Measurements from ENCODE around the gene DLGAP1.
"Not testable (repeated sequence)": the region's sequence is repeated elsewhere in the genome, so short reads cannot be mapped to it uniquely, and the experiment has no call there.

Gene DLGAP1

GRCh38 chr18:4384932-4385331 lies 70.2 kb downstream of the DLGAP1 start:
- no peak for DNase-seq

DNA sequence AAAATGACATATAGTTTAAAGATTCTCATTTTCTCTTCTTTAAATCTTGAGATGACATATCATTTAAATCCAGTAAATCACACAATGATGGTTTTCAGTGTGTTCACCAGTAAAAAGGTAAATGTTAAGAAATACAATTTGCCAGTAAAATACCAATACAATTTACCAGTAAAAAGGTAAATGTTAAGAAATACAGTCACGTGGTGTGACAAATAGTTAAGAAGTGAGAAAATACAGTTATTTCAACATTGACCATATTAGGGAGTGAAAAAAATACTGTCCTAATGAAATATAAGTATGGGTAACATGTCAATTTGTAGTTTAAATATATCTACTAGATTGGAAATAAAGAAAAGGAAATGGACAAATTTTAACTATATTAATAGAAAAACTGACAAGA lies 80.5 kb downstream of the DLGAP1 start:
- DNase-seq, result no peak

DNA sequence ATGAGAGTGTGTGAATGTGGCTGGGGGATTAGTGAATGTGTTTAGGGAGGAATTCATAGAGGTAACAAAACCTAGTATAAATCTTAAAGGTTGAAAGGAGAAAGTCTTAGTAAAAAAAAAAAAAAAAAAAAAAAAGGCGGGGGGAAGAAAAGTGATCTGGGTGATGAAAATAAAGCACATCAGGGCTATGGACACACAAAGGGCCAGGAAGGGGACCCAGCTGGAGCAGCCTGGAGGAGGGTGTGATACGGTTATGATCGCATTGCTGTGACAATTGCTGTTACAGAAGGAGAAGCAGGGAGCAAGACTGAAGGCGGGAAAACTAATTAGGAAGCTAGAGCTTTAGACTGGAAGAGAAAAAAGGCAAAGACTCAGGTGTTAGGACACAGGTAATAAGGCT lies 85.4 kb downstream of the DLGAP1 start:
- DNase-seq, result no peak

- no peak for DNase-seq
These were observed 94.8 kb downstream of the DLGAP1 start for GRCh38 chr18:4360221-4360715.

DNA sequence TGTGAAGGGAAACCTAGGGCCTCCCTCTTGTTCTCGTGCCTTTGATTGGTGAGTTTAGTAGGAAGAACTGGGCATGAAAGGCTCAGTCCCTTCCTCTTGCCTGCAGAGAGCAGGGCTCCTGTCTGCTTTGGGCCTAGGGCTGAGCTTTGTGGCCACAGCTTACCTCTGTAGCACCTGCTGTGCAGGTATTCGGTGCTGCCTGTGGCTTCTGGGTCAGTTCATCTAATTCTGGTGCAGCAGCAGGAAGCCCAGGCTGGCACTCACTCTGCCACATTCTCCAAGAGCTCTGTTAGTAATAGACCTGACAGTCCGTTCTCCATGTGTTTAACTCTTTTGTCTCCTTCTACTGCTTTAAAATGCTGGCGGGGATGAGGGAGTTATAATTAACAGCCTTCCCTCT lies 96.5 kb downstream of the DLGAP1 start:
- DNase-seq, result no peak

DNA sequence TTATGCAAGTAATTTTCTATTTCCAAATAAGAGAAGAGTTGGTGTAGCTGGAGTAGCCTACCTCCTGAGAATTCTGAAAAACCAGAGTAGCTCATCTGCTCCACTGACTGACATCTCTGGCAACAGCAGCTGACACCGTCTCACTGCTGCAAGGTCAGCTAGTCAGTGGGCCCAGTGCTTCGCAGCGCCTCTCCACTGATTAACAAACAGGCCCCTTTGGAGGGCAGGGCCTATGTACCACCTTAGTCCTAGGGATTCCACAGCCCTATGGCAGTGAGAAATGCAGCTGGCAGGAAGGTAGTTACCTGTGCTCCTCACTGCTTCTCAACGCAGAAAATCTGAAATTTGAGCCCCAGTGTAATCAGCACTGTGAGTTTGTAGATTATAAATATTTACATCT lies 97.5 kb downstream of the DLGAP1 start:
- DNase-seq, result no peak

DNA sequence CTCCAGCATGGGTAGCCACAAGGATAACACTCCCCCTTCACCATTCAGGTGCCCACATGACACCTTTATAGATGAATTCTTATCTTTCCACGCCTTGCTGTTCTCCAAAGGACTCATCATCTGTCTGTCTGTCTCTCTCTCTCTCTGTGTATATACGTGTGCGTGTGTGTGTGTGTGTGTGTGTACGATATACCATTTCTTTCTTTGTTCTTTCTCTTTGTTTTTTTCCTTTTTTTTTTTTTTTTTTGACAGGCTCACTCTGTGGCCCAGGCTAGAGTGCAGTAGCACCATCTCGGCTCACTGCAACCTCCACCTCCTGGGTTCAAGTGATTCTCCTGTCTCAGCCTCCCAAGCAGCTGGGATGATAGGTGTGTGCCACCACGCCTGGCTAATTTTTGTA lies 98.2 kb downstream of the DLGAP1 start:
- no peak for DNase-seq

GRCh38 chr18:4353853-4354418 lies 101.2 kb downstream of the DLGAP1 start:
- DNase-seq, result no peak

- no peak for DNase-seq
These were observed 102.2 kb downstream of the DLGAP1 start for GRCh38 chr18:4352746-4353551.

GRCh38 chr18:4351005-4351404 lies 104.1 kb downstream of the DLGAP1 start:
- DNase-seq, result no peak

- DNase-seq, result no peak
These were observed 119.7 kb downstream of the DLGAP1 start for GRCh38 chr18:4335386-4335785.

GRCh38 chr18:4333043-4333442 lies 122.1 kb downstream of the DLGAP1 start:
- no peak for DNase-seq

DNA sequence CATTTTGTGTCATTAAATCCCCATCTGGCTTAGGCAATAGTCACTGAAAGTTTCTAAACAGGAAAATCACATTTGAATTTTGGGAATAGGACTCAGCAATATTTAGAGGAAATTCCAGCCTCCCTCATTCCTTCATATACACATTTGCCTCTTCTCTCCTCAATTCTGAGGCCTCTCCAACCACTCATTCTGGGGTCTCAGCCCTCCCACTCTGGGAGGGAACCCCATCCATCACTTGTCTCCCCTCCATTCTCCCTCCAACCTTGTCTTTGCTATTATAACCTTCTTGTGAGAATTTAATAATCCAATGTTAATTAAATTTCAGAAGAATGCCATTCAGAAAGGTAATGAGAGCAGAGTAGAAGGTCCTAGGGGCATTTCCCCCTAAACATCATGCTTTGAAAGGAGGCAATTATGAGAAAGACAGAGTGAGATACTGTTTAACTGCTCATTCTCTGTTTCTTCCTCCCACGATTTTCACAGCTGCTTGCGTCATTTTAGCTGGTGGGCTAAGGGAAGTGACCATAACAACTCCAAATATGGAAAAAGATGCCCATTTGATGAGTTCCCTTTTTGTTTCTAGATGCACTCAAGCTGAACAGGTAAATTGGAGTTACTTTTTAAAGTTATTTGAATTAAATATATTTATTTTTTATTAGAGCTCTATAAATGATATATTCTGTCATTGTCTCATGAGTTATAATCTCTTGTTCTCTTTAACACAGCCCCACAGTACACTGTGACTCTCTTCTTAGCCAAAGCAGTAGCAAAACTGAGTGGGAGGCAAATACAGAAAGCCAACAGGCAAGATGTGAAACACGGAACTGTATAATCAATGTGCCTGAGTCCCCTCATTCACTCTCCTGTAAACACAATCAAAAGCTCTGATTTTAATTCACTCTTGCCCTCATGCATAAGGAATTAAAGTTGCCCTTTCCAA lies 135.1 kb downstream of the DLGAP1 start:
- DNase-seq, result no peak

DNA sequence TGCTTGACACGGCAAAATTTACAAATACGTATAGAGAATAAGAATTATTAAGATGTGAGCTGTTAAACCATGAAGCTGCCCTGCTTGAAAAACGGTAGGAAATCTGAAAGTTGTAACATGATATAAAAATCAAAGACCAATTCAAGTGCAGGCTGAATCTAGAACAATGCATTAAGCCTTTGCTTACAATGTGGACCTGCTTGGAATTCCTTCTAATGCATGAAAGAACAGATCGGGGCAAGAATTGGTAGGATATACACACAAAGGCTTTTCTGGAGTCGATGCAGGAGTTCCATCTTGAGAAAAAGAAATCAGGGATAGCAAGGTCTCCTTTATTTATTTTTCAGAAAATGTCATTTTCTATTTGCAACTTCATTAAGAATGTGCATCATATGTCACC lies 136.8 kb downstream of the DLGAP1 start:
- no peak for DNase-seq

DNA sequence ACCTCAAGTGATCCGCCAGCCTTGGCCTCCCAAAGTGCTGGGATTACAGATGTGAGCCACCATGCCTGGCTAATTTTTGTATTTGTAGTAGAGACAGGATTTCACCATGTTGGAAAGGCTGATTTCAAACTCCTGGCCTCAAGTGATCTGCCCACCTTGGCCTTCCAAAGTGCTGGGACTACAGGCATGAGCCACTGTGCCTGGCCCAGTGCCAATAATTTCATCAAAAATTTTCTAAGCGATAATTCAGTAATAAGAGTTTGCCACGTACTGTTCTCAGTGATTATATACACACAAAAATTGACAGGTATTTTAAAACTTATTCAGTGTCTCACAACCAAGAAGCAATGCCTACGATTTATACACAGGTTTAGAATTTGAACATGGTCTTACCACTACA lies 143.2 kb downstream of the DLGAP1 start:
- not testable (repeated sequence) for DNase-seq

- no peak for DNase-seq
These were observed 144.0 kb downstream of the DLGAP1 start for GRCh38 chr18:4311136-4311535.

DNA sequence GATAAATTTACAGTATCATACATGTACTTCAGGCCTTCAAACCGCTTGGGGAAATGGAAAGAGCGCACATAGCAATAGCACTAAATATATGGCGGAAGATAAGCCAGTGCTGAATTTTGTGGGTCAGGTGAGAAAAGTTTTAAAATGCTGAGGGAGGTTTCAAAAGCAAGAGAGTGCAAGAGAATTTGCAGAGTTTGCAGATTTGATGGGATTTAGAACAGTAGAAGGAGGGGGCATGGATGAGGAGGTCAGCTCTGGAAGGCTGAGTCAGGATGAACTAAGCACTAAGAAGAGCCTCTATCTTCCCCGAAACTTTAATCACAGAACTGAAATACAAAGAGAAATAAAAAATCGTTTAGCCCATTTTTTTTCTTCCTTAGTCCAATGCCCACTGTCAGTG lies 145.9 kb downstream of the DLGAP1 start:
- no peak for DNase-seq

DNA sequence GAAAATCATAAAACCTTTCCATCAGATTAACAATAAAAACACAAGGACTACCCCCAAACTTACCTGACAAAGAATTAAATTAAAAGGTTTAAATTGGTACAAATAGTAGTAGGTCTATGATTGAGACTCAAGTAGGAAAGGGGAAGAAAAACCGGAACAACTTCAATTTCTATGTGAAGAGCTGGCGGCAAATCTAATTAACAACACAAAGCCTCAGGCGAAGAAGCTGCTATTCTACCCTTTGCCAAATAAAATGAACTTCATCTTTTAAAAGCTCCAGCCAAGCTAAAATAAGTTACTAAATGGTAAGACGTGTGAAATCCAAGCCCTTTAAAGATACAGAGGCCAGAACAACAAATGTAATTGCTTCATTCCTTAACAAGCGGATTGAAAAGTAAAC lies 146.5 kb downstream of the DLGAP1 start:
- DNase-seq, result no peak

DNA sequence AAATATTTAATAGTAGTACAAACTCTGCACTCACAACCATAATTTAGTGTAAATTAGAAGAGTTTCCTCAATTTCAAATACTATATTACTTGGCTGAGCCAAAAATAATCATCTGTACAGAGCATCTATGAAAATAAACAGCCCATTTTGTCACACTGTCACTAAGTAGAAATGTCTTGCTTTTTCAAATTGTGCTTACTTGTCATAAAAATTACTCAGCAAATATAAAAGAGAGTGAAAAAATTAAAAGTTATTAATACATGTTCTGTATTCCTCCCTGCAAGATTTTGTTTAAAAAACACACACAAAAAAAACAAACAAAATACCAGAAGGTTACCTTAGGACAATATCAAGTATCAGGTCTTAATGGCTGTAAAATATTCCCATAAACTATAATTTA lies 155.7 kb downstream of the DLGAP1 start:
- DNase-seq, result no peak

- no peak for DNase-seq
These were observed 161.8 kb downstream of the DLGAP1 start for GRCh38 chr18:4293337-4293736.

DNA sequence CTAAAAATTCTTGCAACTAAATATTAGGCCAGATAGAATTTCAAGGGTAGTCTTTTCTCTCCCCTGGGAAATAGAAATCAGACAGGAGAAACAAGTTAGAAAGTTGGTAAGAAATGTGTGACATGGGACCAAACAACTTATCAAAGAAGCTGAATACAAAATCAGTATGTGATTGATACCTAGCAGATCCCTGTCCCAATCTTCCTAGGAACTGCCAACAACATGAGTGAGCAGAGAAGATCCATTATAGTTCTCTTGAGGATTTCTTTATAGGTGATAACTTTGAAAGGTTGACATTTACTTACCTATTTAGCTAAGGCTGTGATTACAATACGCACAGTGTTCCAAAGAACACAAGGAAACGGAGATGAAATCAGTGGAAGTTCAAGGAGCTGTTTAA lies 162.4 kb downstream of the DLGAP1 start:
- no peak for DNase-seq

DNA sequence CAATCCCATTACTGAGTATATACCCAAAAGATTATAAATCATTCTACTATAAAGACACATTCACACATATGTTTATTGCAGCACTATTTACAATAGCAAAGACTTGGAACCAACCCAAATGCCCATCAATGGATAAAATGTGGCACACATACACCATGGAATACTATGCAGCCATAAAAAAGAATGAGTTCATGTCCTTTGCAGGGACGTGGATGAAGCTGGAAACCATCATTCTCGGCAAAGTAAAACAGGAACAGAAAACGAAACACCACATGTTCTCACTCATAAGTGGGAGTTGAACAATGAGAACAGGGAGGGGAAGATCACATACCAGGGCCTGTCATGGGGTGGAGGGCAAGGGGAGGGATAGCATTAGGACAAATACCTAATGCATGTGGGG lies 167.8 kb downstream of the DLGAP1 start:
- DNase-seq, result not testable (repeated sequence)

GRCh38 chr18:4286256-4286655 lies 168.9 kb downstream of the DLGAP1 start:
- DNase-seq, result no peak

DNA sequence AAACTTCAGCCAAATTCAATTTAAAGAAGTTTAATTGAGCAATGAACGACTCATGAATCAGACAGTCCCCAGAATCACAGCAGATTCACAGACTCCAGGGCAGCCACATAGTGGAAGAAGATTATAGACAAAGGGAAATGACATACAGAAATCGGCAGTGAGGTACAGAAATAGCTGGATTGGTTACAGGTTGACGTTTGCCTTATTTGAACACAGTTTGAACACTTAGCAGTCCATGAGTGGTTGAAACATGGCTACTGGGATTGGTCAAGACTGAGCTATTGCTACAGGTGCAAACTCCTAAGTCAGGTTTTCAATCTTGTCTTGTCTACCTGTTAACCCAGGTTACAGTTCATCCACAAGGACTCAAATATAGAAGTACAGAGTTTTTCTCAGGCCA lies 169.6 kb downstream of the DLGAP1 start:
- no peak for DNase-seq

Data from activated CD4-positive, alpha-beta T cell treated with anti-CD3 and anti-CD28 coated beads for 1 hour (primary cell).